ENCODE measurements around the gene MAST4.

The MAST4 gene

GRCh38 chr5:66565878-66566277 is 30.3 kb upstream of the MAST4 start:
- H3K9ac ChIP-seq (ENCODE audit: low read length), result no peak overlapping the region
- no peak overlapping the region for H3K27ac ChIP-seq (ENCODE audit: low read depth, low read length)
- H3K4me3 ChIP-seq (ENCODE audit: low read depth, low read length), result no peak overlapping the region

GRCh38 chr5:66567474-66567873 is 28.7 kb upstream of the MAST4 start:
- no peaks in the 10 kb centered on the region for H3K36me3 ChIP-seq (ENCODE audit: control insufficient read depth, insufficient read depth, low read length)
- H3K9me3 ChIP-seq (ENCODE audit: control insufficient read depth, insufficient read depth, low read depth, low read length), result no peaks in the 10 kb centered on the region
- H3K9ac ChIP-seq (ENCODE audit: low read length), result no peak overlapping the region
- no peak overlapping the region for H3K4me3 ChIP-seq (ENCODE audit: low read depth, low read length)
- no peaks in the 10 kb centered on the region for H3K27me3 ChIP-seq (ENCODE audit: control insufficient read depth, insufficient read depth, low read length)
- H3K27ac ChIP-seq (ENCODE audit: low read depth, low read length), result no peak overlapping the region
- H3K4me1 ChIP-seq (ENCODE audit: control insufficient read depth, insufficient read depth, low read length), result peaks cover 11% of the 10 kb centered on the region; the same call in 1 of the 2 replicates

More at GRCh38 chr5:66565878-66566277, 30.3 kb upstream of the MAST4 start:
- Histone ChIP-seq H3K36me3 (ENCODE audit: control insufficient read depth, insufficient read depth, low read length) (no peaks in the 10 kb centered on the region), H3K4me1 (ENCODE audit: control insufficient read depth, insufficient read depth, low read length) (peaks cover 11% of the 10 kb centered on the region; the same call in 1 of the 2 replicates), H3K9me3 (ENCODE audit: control insufficient read depth, insufficient read depth, low read depth, low read length) (0 out of 2 replicates have a peak, but pooled peaks cover 4% of the 10 kb centered on the region), H3K27me3 (ENCODE audit: control insufficient read depth, insufficient read depth, low read length) (no peaks in the 10 kb centered on the region)

GRCh38 chr5:66570201-66570600 is 26.0 kb upstream of the MAST4 start:
- no peak overlapping the region for H3K27ac ChIP-seq (ENCODE audit: low read depth, low read length)
- H3K9me3 ChIP-seq (ENCODE audit: control insufficient read depth, insufficient read depth, low read depth, low read length), result no peaks in the 10 kb centered on the region
- H3K4me3 ChIP-seq (ENCODE audit: low read depth, low read length), result no peak overlapping the region
- H3K9ac ChIP-seq (ENCODE audit: low read length), result no peak overlapping the region
- H3K27me3 ChIP-seq (ENCODE audit: control insufficient read depth, insufficient read depth, low read length), result no peaks in the 10 kb centered on the region
- peaks cover 10% of the 10 kb centered on the region; the same call in 1 of the 2 replicates for H3K4me1 ChIP-seq (ENCODE audit: control insufficient read depth, insufficient read depth, low read length)
- no peaks in the 10 kb centered on the region for H3K36me3 ChIP-seq (ENCODE audit: control insufficient read depth, insufficient read depth, low read length)

GRCh38 chr5:66573733-66574132 is 22.5 kb upstream of the MAST4 start:
- H3K27me3 ChIP-seq (ENCODE audit: control insufficient read depth, insufficient read depth, low read length), result no peaks in the 10 kb centered on the region

GRCh38 chr5:66582499-66583165 is 13.6 kb upstream of the MAST4 start:
- no peak overlapping the region for H3K9ac ChIP-seq (ENCODE audit: low read length)
- H3K27ac ChIP-seq (ENCODE audit: low read depth, low read length), result no peak overlapping the region
- no peaks in the 10 kb centered on the region for H3K4me1 ChIP-seq (ENCODE audit: control insufficient read depth, insufficient read depth, low read length)
- no peaks in the 10 kb centered on the region for H3K36me3 ChIP-seq (ENCODE audit: control insufficient read depth, insufficient read depth, low read length)
- H3K27me3 ChIP-seq (ENCODE audit: control insufficient read depth, insufficient read depth, low read length), result no peaks in the 10 kb centered on the region
- no peaks in the 10 kb centered on the region for H3K9me3 ChIP-seq (ENCODE audit: control insufficient read depth, insufficient read depth, low read depth, low read length)
- H3K4me3 ChIP-seq (ENCODE audit: low read depth, low read length), result no peak overlapping the region

More at GRCh38 chr5:66573733-66574132, 22.5 kb upstream of the MAST4 start:
- Histone ChIP-seq H3K27ac (ENCODE audit: low read depth, low read length) (no peak overlapping the region), H3K4me1 (ENCODE audit: control insufficient read depth, insufficient read depth, low read length) (no peaks in the 10 kb centered on the region), H3K4me3 (ENCODE audit: low read depth, low read length) (no peak overlapping the region), H3K36me3 (ENCODE audit: control insufficient read depth, insufficient read depth, low read length) (no peaks in the 10 kb centered on the region), H3K9me3 (ENCODE audit: control insufficient read depth, insufficient read depth, low read depth, low read length) (no peaks in the 10 kb centered on the region), H3K9ac (ENCODE audit: low read length) (no peak overlapping the region)

GRCh38 chr5:66585291-66585690 is 10.9 kb upstream of the MAST4 start:
- H3K4me3 ChIP-seq (ENCODE audit: low read depth, low read length), result no peak overlapping the region
- H3K27ac ChIP-seq (ENCODE audit: low read depth, low read length), result no peak overlapping the region
- no peaks in the 10 kb centered on the region for H3K36me3 ChIP-seq (ENCODE audit: control insufficient read depth, insufficient read depth, low read length)
- H3K9me3 ChIP-seq (ENCODE audit: control insufficient read depth, insufficient read depth, low read depth, low read length), result no peaks in the 10 kb centered on the region
- H3K4me1 ChIP-seq (ENCODE audit: control insufficient read depth, insufficient read depth, low read length), result no peaks in the 10 kb centered on the region
- no peak overlapping the region for H3K9ac ChIP-seq (ENCODE audit: low read length)
- peaks cover 7% of the 10 kb centered on the region; the same call in 1 of the 2 replicates for H3K27me3 ChIP-seq (ENCODE audit: control insufficient read depth, insufficient read depth, low read length)

- H3K9me3 ChIP-seq (ENCODE audit: control insufficient read depth, insufficient read depth, low read depth, low read length), result no peaks in the 10 kb centered on the region
- no peak overlapping the region for H3K9ac ChIP-seq (ENCODE audit: low read length)
- no peaks in the 10 kb centered on the region for H3K36me3 ChIP-seq (ENCODE audit: control insufficient read depth, insufficient read depth, low read length)
- no peaks in the 10 kb centered on the region for H3K4me1 ChIP-seq (ENCODE audit: control insufficient read depth, insufficient read depth, low read length)
- H3K4me3 ChIP-seq (ENCODE audit: low read depth, low read length), result no peak overlapping the region
- peaks cover 10% of the 10 kb centered on the region; the same call in 1 of the 2 replicates for H3K27me3 ChIP-seq (ENCODE audit: control insufficient read depth, insufficient read depth, low read length)
- no peak overlapping the region for H3K27ac ChIP-seq (ENCODE audit: low read depth, low read length)
These were observed 8.4 kb upstream of the MAST4 start for GRCh38 chr5:66587771-66588170.

- Histone ChIP-seq H3K9ac (ENCODE audit: low read length) (peak overlapping the region; percentile 35), H3K27me3 (ENCODE audit: control insufficient read depth, insufficient read depth, low read length) (peaks cover 64% of the 10 kb centered on the region), H3K9me3 (ENCODE audit: control insufficient read depth, insufficient read depth, low read depth, low read length) (no peaks in the 10 kb centered on the region), H3K4me3 (ENCODE audit: low read depth, low read length) (peak overlapping the region; percentile 68), H3K27ac (ENCODE audit: low read depth, low read length) (no peak overlapping the region), H3K4me1 (ENCODE audit: control insufficient read depth, insufficient read depth, low read length) (no peaks in the 10 kb centered on the region), H3K36me3 (ENCODE audit: control insufficient read depth, insufficient read depth, low read length) (no peaks in the 10 kb centered on the region)
These were observed 516 bp downstream of the MAST4 start for GRCh38 chr5:66596636-66597182.

GRCh38 chr5:66597183-66597757 is 1.1 kb downstream of the MAST4 start:
- H3K9ac ChIP-seq (ENCODE audit: low read length), result peak overlapping the region; percentile 35
- H3K4me1 ChIP-seq (ENCODE audit: control insufficient read depth, insufficient read depth, low read length), result no peaks in the 10 kb centered on the region
- H3K27me3 ChIP-seq (ENCODE audit: control insufficient read depth, insufficient read depth, low read length), result peaks cover 60% of the 10 kb centered on the region
- H3K27ac ChIP-seq (ENCODE audit: low read depth, low read length), result no peak overlapping the region
- H3K36me3 ChIP-seq (ENCODE audit: control insufficient read depth, insufficient read depth, low read length), result no peaks in the 10 kb centered on the region
- H3K4me3 ChIP-seq (ENCODE audit: low read depth, low read length), result peak overlapping the region; percentile 68
- no peaks in the 10 kb centered on the region for H3K9me3 ChIP-seq (ENCODE audit: control insufficient read depth, insufficient read depth, low read depth, low read length)

GRCh38 chr5:66602621-66603020 is 6.4 kb downstream of the MAST4 start:
- H3K9me3 ChIP-seq (ENCODE audit: control insufficient read depth, insufficient read depth, low read depth, low read length), result no peaks in the 10 kb centered on the region
- H3K27me3 ChIP-seq (ENCODE audit: control insufficient read depth, insufficient read depth, low read length), result peaks cover 29% of the 10 kb centered on the region
- no peaks in the 10 kb centered on the region for H3K4me1 ChIP-seq (ENCODE audit: control insufficient read depth, insufficient read depth, low read length)
- no peaks in the 10 kb centered on the region for H3K36me3 ChIP-seq (ENCODE audit: control insufficient read depth, insufficient read depth, low read length)
- H3K4me3 ChIP-seq (ENCODE audit: low read depth, low read length), result no peak overlapping the region
- no peak overlapping the region for H3K27ac ChIP-seq (ENCODE audit: low read depth, low read length)
- no peak overlapping the region for H3K9ac ChIP-seq (ENCODE audit: low read length)

- H3K9ac ChIP-seq (ENCODE audit: low read length), result no peak overlapping the region
- no peaks in the 10 kb centered on the region for H3K9me3 ChIP-seq (ENCODE audit: control insufficient read depth, insufficient read depth, low read depth, low read length)
- H3K27me3 ChIP-seq (ENCODE audit: control insufficient read depth, insufficient read depth, low read length), result peaks cover 24% of the 10 kb centered on the region
- no peaks in the 10 kb centered on the region for H3K4me1 ChIP-seq (ENCODE audit: control insufficient read depth, insufficient read depth, low read length)
- no peak overlapping the region for H3K27ac ChIP-seq (ENCODE audit: low read depth, low read length)
- no peaks in the 10 kb centered on the region for H3K36me3 ChIP-seq (ENCODE audit: control insufficient read depth, insufficient read depth, low read length)
- H3K4me3 ChIP-seq (ENCODE audit: low read depth, low read length), result no peak overlapping the region
These were observed 7.0 kb downstream of the MAST4 start for GRCh38 chr5:66603164-66603563.

Data from HUES6 (cell line).